ENCODE data around the gene SNX20.

- TF ChIP-seq CTCF (IDR thresholded peaks at IDR 0.05) (no peak), POLR2A (IDR thresholded peaks at IDR 0.05) (no peak)
Observed at GRCh38 chr16:50664270-50664669, 16.8 kb downstream of the SNX20 start.

All from lower leg skin (tissue), 3 donors.